ENCODE measurements around the gene TPPP.

DNA sequence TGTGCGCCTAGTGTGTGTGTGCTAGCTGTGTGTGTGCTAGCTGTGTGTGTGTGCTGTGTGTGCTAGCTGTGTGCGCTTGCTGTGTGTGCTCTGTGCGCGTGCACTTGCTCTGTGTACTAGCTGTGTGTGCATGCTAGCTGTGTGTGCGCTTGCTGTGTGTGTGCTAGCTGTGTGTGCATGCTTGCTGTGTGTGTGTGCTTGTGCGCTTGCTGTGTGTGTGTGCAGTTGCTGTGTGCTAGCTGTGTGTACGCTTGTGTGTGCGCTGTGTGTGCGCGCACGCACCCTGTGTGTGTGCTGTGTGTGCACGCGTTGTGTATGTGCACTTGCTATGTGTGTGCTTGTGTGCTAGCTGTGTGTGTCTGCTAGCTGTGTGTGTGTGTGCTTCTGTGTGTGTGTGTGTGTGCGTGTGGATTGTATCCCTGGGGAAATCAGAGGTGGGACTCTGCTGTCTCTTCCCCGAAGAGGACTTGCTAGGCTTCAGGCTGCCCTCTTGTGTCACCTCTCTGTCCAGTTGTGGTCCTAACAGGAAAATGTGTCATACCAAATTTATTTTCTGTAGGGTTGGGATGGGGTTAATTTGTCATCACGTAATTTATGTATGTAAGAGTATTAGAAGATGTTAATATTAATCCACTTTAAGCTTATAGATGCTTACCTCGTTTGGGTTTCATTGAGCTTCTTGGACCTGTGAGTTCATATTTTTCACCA, 38.9 kb downstream of the TPPP start:
- TF ChIP-seq POLR2A (IDR thresholded peaks at IDR 0.05) = no peak
- TF ChIP-seq, protein P1, sequence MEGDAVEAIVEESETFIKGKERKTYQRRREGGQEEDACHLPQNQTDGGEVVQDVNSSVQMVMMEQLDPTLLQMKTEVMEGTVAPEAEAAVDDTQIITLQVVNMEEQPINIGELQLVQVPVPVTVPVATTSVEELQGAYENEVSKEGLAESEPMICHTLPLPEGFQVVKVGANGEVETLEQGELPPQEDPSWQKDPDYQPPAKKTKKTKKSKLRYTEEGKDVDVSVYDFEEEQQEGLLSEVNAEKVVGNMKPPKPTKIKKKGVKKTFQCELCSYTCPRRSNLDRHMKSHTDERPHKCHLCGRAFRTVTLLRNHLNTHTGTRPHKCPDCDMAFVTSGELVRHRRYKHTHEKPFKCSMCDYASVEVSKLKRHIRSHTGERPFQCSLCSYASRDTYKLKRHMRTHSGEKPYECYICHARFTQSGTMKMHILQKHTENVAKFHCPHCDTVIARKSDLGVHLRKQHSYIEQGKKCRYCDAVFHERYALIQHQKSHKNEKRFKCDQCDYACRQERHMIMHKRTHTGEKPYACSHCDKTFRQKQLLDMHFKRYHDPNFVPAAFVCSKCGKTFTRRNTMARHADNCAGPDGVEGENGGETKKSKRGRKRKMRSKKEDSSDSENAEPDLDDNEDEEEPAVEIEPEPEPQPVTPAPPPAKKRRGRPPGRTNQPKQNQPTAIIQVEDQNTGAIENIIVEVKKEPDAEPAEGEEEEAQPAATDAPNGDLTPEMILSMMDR (IDR thresholded peaks at IDR 0.05) = no peak

Data from ovary (tissue), 3 donors.